Measurements from ENCODE around the gene PLCH2. TPM values are rescaled to one million over a fixed set of nuclear protein-coding genes. Genes with fewer than 3 reads are reported as not detected.
A peak's percentile ranks its signal among the peaks of the same experiment; 100 is the strongest.

Gene PLCH2, protein sequence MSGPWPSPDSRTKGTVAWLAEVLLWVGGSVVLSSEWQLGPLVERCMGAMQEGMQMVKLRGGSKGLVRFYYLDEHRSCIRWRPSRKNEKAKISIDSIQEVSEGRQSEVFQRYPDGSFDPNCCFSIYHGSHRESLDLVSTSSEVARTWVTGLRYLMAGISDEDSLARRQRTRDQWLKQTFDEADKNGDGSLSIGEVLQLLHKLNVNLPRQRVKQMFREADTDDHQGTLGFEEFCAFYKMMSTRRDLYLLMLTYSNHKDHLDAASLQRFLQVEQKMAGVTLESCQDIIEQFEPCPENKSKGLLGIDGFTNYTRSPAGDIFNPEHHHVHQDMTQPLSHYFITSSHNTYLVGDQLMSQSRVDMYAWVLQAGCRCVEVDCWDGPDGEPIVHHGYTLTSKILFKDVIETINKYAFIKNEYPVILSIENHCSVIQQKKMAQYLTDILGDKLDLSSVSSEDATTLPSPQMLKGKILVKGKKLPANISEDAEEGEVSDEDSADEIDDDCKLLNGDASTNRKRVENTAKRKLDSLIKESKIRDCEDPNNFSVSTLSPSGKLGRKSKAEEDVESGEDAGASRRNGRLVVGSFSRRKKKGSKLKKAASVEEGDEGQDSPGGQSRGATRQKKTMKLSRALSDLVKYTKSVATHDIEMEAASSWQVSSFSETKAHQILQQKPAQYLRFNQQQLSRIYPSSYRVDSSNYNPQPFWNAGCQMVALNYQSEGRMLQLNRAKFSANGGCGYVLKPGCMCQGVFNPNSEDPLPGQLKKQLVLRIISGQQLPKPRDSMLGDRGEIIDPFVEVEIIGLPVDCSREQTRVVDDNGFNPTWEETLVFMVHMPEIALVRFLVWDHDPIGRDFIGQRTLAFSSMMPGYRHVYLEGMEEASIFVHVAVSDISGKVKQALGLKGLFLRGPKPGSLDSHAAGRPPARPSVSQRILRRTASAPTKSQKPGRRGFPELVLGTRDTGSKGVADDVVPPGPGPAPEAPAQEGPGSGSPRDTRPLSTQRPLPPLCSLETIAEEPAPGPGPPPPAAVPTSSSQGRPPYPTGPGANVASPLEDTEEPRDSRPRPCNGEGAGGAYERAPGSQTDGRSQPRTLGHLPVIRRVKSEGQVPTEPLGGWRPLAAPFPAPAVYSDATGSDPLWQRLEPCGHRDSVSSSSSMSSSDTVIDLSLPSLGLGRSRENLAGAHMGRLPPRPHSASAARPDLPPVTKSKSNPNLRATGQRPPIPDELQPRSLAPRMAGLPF (N-terminal part only)
- total RNA-seq = 1 to 10 TPM in 5 of 6 experiments, under 1 TPM in 1; 0.37 to 4.6 (median 2.3) TPM
- long read RNA-seq = 0 reads

DNA sequence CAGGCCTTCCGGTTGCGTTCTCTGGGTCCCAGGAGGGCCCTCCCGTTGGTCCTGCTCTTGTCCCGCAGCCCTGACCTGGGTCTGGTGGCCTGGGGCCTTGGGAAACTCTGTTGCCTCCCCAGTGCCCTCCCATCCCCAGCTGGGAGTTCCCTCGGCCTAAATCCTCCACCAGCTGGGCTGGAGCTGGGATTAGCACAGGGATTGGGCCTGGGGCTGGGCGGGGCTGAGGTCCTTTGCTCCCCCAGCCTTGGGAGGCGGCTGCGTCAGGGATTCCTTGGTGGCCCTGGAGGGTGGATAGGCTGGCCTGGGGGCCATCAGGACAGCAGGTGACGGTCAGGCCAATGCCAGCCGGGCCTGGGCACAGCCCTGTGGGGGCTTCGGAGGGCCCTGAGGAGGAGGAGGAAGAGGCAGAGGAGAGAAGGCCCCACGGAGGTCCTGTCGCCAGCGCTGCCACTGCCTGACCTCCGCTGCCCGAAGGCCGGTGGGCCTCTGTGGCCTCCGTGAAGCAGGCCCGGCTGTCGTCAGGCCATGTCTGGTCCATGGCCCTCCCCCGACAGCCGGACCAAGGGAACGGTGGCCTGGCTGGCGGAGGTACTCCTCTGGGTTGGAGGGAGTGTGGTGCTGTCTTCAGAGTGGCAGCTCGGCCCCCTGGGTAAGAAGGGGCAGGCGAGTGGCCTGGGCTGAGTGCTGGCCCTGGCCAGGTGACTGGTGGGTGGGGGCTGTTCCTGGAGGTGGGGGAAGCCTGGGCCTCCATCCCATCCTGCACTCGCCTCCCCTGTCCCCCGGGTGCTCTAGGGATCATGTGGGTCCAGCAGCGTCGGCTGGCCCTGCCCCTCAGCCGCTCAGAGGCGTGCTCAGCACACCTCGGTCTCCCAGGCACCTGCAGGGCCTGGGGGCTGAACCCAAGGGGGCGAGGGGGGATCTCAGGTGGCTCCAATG is at the start of gene PLCH2:
Gene PLCH2, plus strand, starts transcription at position 229 of the 939 bp plus-strand sequence. Its CDS starts 300 bp downstream, at position 529.
- intact Hi-C loops (cut with DNase I) = no loop called here
- ATAC-seq = no peak
- Histone ChIP-seq H3K27ac (peak within 1 kb of the TSS; percentile 37 to 72 (median 62)), H3K36me3 (no peaks in the 10 kb centered on the region), H3K4me3 (no peak within 1 kb of the TSS), H3K4me1 (peaks cover 0 to 28% (median 12%) of the 10 kb centered on the region in 4 donors), H3K9me3 (no peaks in the 10 kb centered on the region), H3K27me3 (no peaks in the 10 kb centered on the region)
- TF ChIP-seq, protein P1, sequence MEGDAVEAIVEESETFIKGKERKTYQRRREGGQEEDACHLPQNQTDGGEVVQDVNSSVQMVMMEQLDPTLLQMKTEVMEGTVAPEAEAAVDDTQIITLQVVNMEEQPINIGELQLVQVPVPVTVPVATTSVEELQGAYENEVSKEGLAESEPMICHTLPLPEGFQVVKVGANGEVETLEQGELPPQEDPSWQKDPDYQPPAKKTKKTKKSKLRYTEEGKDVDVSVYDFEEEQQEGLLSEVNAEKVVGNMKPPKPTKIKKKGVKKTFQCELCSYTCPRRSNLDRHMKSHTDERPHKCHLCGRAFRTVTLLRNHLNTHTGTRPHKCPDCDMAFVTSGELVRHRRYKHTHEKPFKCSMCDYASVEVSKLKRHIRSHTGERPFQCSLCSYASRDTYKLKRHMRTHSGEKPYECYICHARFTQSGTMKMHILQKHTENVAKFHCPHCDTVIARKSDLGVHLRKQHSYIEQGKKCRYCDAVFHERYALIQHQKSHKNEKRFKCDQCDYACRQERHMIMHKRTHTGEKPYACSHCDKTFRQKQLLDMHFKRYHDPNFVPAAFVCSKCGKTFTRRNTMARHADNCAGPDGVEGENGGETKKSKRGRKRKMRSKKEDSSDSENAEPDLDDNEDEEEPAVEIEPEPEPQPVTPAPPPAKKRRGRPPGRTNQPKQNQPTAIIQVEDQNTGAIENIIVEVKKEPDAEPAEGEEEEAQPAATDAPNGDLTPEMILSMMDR (IDR thresholded peaks at IDR 0.05) = no peak
- DNase-seq = no peak
- WGBS (ENCODE audit: insufficient coverage, low coverage, low lambda C conversion rate, missing lambda C conversion rate) = 18% methylated on average over 2 of the region's 34 CpGs

DNA sequence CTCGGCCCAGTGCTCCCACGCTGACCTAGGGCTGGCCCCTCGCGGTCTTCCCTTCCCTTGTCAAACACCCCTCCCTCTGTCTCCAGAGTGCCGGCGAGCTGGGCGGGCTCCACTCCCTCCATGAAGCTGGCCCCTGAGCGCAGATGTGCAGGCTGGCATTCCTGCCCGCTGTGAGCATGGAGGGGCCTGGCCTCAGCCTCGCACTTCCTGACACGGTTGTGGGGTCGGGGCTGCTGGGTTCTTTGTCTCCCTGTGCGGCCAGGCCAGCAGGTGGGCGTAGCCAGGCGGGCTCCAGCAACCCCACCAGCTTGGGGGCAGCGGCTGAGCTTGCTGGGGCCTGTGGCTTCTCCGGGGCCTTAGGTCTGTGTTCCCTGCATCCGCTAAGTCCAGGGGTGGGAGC is 49.5 kb upstream of the PLCH2 start:
- Histone ChIP-seq H3K36me3 (no peaks in the 10 kb centered on the region), H3K4me1 (no peaks in the 10 kb centered on the region), H3K4me3 (no peak overlapping the region), H3K27me3 (no peaks in the 10 kb centered on the region), H3K27ac (no peak overlapping the region), H3K9me3 (no peaks in the 10 kb centered on the region)
- TF ChIP-seq, protein P1 (IDR thresholded peaks at IDR 0.05) = no peak
- TF ChIP-seq POLR2A (IDR thresholded peaks at IDR 0.05) = no peak
- no peak for ATAC-seq
- no CpG with 5 or more reads among the region's 18 CpGs for WGBS (ENCODE audit: insufficient coverage, low coverage, low lambda C conversion rate, missing lambda C conversion rate)
- DNase-seq = no peak
- intact Hi-C loops (cut with DNase I) = no loop called here

DNA sequence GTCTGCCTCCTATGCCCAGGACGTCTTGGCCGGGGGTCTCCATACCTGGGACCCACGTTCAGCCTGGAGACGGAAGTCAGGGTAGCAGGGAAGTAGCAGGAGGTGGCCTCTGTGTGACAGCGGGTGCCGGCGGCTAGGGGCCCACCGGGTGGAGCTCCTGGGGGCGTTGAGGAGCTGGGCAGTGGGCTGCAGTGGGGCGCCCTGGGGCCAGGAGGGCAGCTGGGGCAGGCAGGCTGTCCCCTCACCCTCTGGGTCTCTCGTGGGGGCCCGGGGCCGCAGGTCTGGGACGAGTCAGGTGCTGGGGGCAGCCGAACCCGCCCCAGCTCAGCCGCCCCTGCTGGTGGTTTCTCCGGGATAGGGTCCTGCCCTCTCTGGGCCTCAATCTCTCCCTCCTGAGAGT is 49.0 kb upstream of the PLCH2 start:
- DNase-seq (no peak), ATAC-seq (no peak)
- Histone ChIP-seq H3K9me3 (no peaks in the 10 kb centered on the region), H3K27me3 (no peaks in the 10 kb centered on the region), H3K27ac (no peak overlapping the region), H3K4me1 (no peaks in the 10 kb centered on the region), H3K4me3 (no peak overlapping the region), H3K36me3 (no peaks in the 10 kb centered on the region)
- intact Hi-C loops (cut with DNase I) = no loop called here
- TF ChIP-seq POLR2A (IDR thresholded peaks at IDR 0.05) = no peak
- TF ChIP-seq, protein P1 (IDR thresholded peaks at IDR 0.05) = no peak
- 97% methylated on average over 6 of the region's 18 CpGs for WGBS (ENCODE audit: insufficient coverage, low coverage, low lambda C conversion rate, missing lambda C conversion rate)

Data from right lobe of liver (tissue), 6 donors.